DND-41 (cell line): ENCODE measurements around the gene INHBB.

Source experiments
- ATAC-seq: fragments of 200-7000 bp; cut with Tn5 transposase; 3 replicates; pipeline ENCODE4 v1.9.1; 2021; ENCODE audit warnings: low read depth; ENCODE audit not compliant: insufficient read depth
- DNase-seq: peaks from one replicate; pipeline ENCODE4 v3.0.0-alpha.2; 2020
- H2AFZ ChIP-seq: 2 replicates; pipeline ENCODE4 v1.6.0; 2012; ENCODE audit warnings: low read depth, low read length
- H3K27ac ChIP-seq: 2 replicates; pipeline ENCODE4 v1.5.1; 2012; ENCODE audit warnings: low read length, inconsistent platforms
- H3K27me3 ChIP-seq: fragments of 200-600 bp; sonication (generic); 2 replicates; pipeline ENCODE4 v1.6.0; 2012; ENCODE audit warnings: low read length, mild to moderate bottlenecking, inconsistent platforms; ENCODE audit not compliant: insufficient read depth, poor library complexity
- H3K36me3 ChIP-seq: 2 replicates; pipeline ENCODE4 v1.5.1; 2012; ENCODE audit warnings: low read length, inconsistent platforms; ENCODE audit not compliant: insufficient read depth
- H3K4me1 ChIP-seq: 2 replicates; pipeline ENCODE4 v1.5.1; 2012; ENCODE audit warnings: mild to moderate bottlenecking, low read length; ENCODE audit not compliant: insufficient read depth
- H3K4me2 ChIP-seq: 2 replicates; pipeline ENCODE4 v1.6.0; 2012; ENCODE audit warnings: mild to moderate bottlenecking, moderate library complexity, low read length, inconsistent platforms; ENCODE audit not compliant: insufficient read depth
- H3K4me3 ChIP-seq, 2 experiments: fragments of 200-600 bp in 1 of 2; shearing (Covaris generic) in 1 of 2; 2 replicates each; pipeline ENCODE4 v1.5.1; 2012 to 2016; ENCODE audit warnings: inconsistent platforms in 2 of 2, low read length in 2 of 2, mild to moderate bottlenecking in 2 of 2, low read depth in 1 of 2, moderate library complexity in 1 of 2
- H3K79me2 ChIP-seq: 2 replicates; pipeline ENCODE4 v1.6.0; 2012; ENCODE audit warnings: low read length, inconsistent platforms; ENCODE audit not compliant: insufficient read depth
- H3K9ac ChIP-seq: 2 replicates; pipeline ENCODE4 v1.6.0; 2012; ENCODE audit warnings: low read depth, mild to moderate bottlenecking, inconsistent platforms, low read length, moderate library complexity
- H3K9me3 ChIP-seq: 2 replicates; pipeline ENCODE4 v1.5.1; 2012; ENCODE audit warnings: low read length, moderate library complexity, mild to moderate bottlenecking, inconsistent platforms; ENCODE audit not compliant: insufficient read depth, severe bottlenecking
- H4K20me1 ChIP-seq: 2 replicates; pipeline ENCODE4 v1.6.0; 2012; ENCODE audit warnings: low read length; ENCODE audit not compliant: insufficient read depth
- CTCF ChIP-seq: IDR thresholded peaks from 2 replicates; pipeline ENCODE4 v1.5.1; 2012; ENCODE audit warnings: borderline replicate concordance, low read length, moderate library complexity, mild to moderate bottlenecking; ENCODE audit not compliant: poor library complexity, severe bottlenecking; ENCODE audit errors: extremely low read depth
- EZH2 ChIP-seq: IDR thresholded peaks from 3 replicates; pipeline ENCODE4 v1.6.1; 2012; ENCODE audit warnings: borderline replicate concordance, low read depth, mild to moderate bottlenecking, moderate library complexity, low read length, inconsistent platforms; ENCODE audit not compliant: severe bottlenecking

Gene INHBB

GRCh38 chr2:120395221-120396012 lies 49.5 kb downstream of the INHBB start:
- no peak overlapping the region for H3K4me2 ChIP-seq
- no peaks in the 10 kb centered on the region for H3K9me3 ChIP-seq
- H3K9ac ChIP-seq = no peak overlapping the region
- H3K36me3 ChIP-seq = no peaks in the 10 kb centered on the region
- no peaks in the 10 kb centered on the region for H3K4me1 ChIP-seq
- DNase-seq (no peak), ATAC-seq (no peak)
- no peaks in the 10 kb centered on the region for H3K79me2 ChIP-seq
- H4K20me1 ChIP-seq = peaks cover 3% of the 10 kb centered on the region
- peaks cover 16% of the 10 kb centered on the region for H3K27me3 ChIP-seq
- no peak for TF ChIP-seq CTCF
- no peak for TF ChIP-seq EZH2
- H3K4me3 ChIP-seq = no peak overlapping the region
- H2AFZ ChIP-seq = no peak overlapping the region
- no peak overlapping the region for H3K27ac ChIP-seq

- Histone ChIP-seq H3K9ac (no peak overlapping the region), H3K27ac (no peak overlapping the region), H3K9me3 (no peaks in the 10 kb centered on the region), H2AFZ (no peak overlapping the region), H3K79me2 (no peaks in the 10 kb centered on the region), H3K4me2 (no peak overlapping the region), H3K36me3 (no peaks in the 10 kb centered on the region), H3K27me3 (peaks cover 16% of the 10 kb centered on the region), H3K4me1 (no peaks in the 10 kb centered on the region), H4K20me1 (peaks cover 3% of the 10 kb centered on the region), H3K4me3 (no peak overlapping the region)
- no peak for DNase-seq
- TF ChIP-seq EZH2 = no peak
- no peak for TF ChIP-seq CTCF
- ATAC-seq = no peak
These were observed 50.3 kb downstream of the INHBB start for GRCh38 chr2:120396013-120396860.

GRCh38 chr2:120396861-120397811 lies 51.2 kb downstream of the INHBB start:
- H3K4me3 ChIP-seq = no peak overlapping the region
- H3K27ac ChIP-seq = no peak overlapping the region
- no peak for DNase-seq
- no peak overlapping the region for H3K4me2 ChIP-seq
- peaks cover 3% of the 10 kb centered on the region for H4K20me1 ChIP-seq
- H3K36me3 ChIP-seq = no peaks in the 10 kb centered on the region
- no peak overlapping the region for H3K9ac ChIP-seq
- TF ChIP-seq CTCF = no peak
- TF ChIP-seq EZH2 = no peak
- no peak for ATAC-seq
- no peaks in the 10 kb centered on the region for H3K4me1 ChIP-seq
- H3K79me2 ChIP-seq = no peaks in the 10 kb centered on the region
- no peaks in the 10 kb centered on the region for H3K9me3 ChIP-seq
- peaks cover 16% of the 10 kb centered on the region for H3K27me3 ChIP-seq
- H2AFZ ChIP-seq = no peak overlapping the region
